Gastroesophageal sphincter (tissue), 4 donors: Measurements from ENCODE around the gene RFX8. TPM values are rescaled to one million over a fixed set of nuclear protein-coding genes. Genes with fewer than 3 reads are reported as not detected.

Experiments
- ATAC-seq: fragments of 150-250 bp; one replicate; pipeline ENCODE4 v1.9.1; 2016; ENCODE audit warnings: mild to moderate bottlenecking, moderate library complexity
- H3K27ac ChIP-seq, 4 donors: fragments of 200-600 bp; sonication (generic) in 3 of 4; 1 replicate in 3 of 4; 2 replicates in 1 of 4; pipeline ENCODE4 v1.5.1; 2016 to 2019
- H3K27me3 ChIP-seq: fragments of 200-600 bp; sonication (generic); one replicate; pipeline ENCODE4 v1.5.1; 2019
- H3K36me3 ChIP-seq, 2 donors: fragments of 200-600 bp; sonication (generic); one replicate each; pipeline ENCODE4 v1.5.1; 2019; ENCODE audit warnings: control low read depth in 1 of 2
- H3K4me1 ChIP-seq, 3 donors: fragments of 200-600 bp; sonication (generic); 1 replicate in 2 of 3; 2 replicates in 1 of 3; pipeline ENCODE4 v1.5.1; 2016 to 2019; ENCODE audit warnings: control low read depth in 2 of 3
- H3K4me3 ChIP-seq, 2 donors: fragments of 200-600 bp; sonication (generic); one replicate each; pipeline ENCODE4 v1.5.1; 2019; ENCODE audit warnings: mild to moderate bottlenecking in 1 of 2, moderate library complexity in 1 of 2
- H3K9me3 ChIP-seq, 3 donors: fragments of 200-600 bp; sonication (generic); one replicate each; pipeline ENCODE4 v1.5.1; 2017 to 2019; ENCODE audit warnings: control low read depth in 2 of 3
- CTCF ChIP-seq, 4 experiments: fragments of 200-600 bp in 2 of 4; fragments of 450-650 bp in 2 of 4; sonication (generic) in 1 of 4; IDR thresholded peaks; one replicate each; pipeline ENCODE4 v1.5.1; 2017 to 2019; ENCODE audit warnings: antibody characterized with exemption in 4 of 4, mild to moderate bottlenecking in 2 of 4, moderate library complexity in 2 of 4
- EP300 ChIP-seq: sonication (generic); formaldehyde crosslinking; IDR thresholded peaks from one replicate; pipeline ENCODE4 v1.6.1; 2017; ENCODE audit warnings: antibody characterized with exemption, mild to moderate bottlenecking
- POLR2A ChIP-seq, 2 donors: fragments of 450-650 bp; IDR thresholded peaks; one replicate each; pipeline ENCODE4 v1.6.1; 2017; ENCODE audit warnings: antibody characterized with exemption in 2 of 2, mild to moderate bottlenecking in 2 of 2, moderate library complexity in 1 of 2
- POLR2AphosphoS5 ChIP-seq: sonication (generic); formaldehyde crosslinking; IDR thresholded peaks from one replicate; pipeline ENCODE4 v1.6.1; 2017; ENCODE audit warnings: antibody characterized with exemption
- WGBS, 2 donors: methylation state at CpG; one replicate each; pipeline ENCODE4 v1.1.5; 2018; ENCODE audit warnings: low coverage in 1 of 2; 5-methylcytosine and 5-hydroxymethylcytosine counted together
- total RNA-seq, 4 donors: library from RNA; depleted of rRNA; stranded (reverse); fragments of >200 nt; gene quantifications; one replicate each; pipeline ENCODE4 v1.1.0, GENCODE V29; 2016

RFX8 gene
- total RNA-seq, 4 donors from 2014 or later, result 0.54 TPM; not detected in 3

GRCh38 chr2:101382442-101382841 is 92.5 kb downstream of the RFX8 start:
- WGBS, 2 donors, result 67 to 87% methylated on average over 1 to 2 of the region's 2 CpGs
- Histone ChIP-seq H3K27me3 (peaks cover 59% of the 10 kb centered on the region), H3K9me3 (no peaks in the 10 kb centered on the region), H3K36me3 (no peaks in the 10 kb centered on the region), H3K4me1 (peaks cover 0 to 13% (median 3%) of the 10 kb centered on the region in 3 donors), H3K4me3 (no peak overlapping the region), H3K27ac (no peak overlapping the region)
- ATAC-seq, result no peak
- TF ChIP-seq POLR2AphosphoS5 (no peak), EP300 (no peak), POLR2A (IDR thresholded peaks at IDR 0.05) (no peak), CTCF (IDR thresholded peaks at IDR 0.05) (no peak)

- TF ChIP-seq EP300, result no peak
- no peak for TF ChIP-seq POLR2A (IDR thresholded peaks at IDR 0.05)
- no peak for TF ChIP-seq CTCF (IDR thresholded peaks at IDR 0.05)
- TF ChIP-seq POLR2AphosphoS5, result no peak
- Histone ChIP-seq H3K27ac (no peak overlapping the region), H3K4me3 (no peak overlapping the region), H3K9me3 (no peaks in the 10 kb centered on the region), H3K4me1 (no peaks in the 10 kb centered on the region), H3K36me3 (no peaks in the 10 kb centered on the region), H3K27me3 (peaks cover 38% of the 10 kb centered on the region)
- peak; percentile 74 for ATAC-seq
- WGBS, 2 donors, result 67% methylated on average over 1 of the region's 11 CpGs; no CpG with 5 or more reads in 1 of the 2 donors
These were observed 94.5 kb downstream of the RFX8 start for GRCh38 chr2:101380376-101380775.

GRCh38 chr2:101379091-101379490 is 95.8 kb downstream of the RFX8 start:
- no peaks in the 10 kb centered on the region for H3K4me1 ChIP-seq
- H3K36me3 ChIP-seq, result no peaks in the 10 kb centered on the region
- H3K27ac ChIP-seq, result no peak overlapping the region
- no peaks in the 10 kb centered on the region for H3K9me3 ChIP-seq
- H3K4me3 ChIP-seq, result no peak overlapping the region
- H3K27me3 ChIP-seq, result peaks cover 27% of the 10 kb centered on the region
- TF ChIP-seq CTCF (IDR thresholded peaks at IDR 0.05) (no peak), POLR2A (IDR thresholded peaks at IDR 0.05) (no peak), POLR2AphosphoS5 (no peak), EP300 (no peak)
- no peak for ATAC-seq
- 44 to 77% methylated on average over 1 to 2 of the region's 2 CpGs for WGBS, 2 donors

- 59% methylated on average over 6 of the region's 9 CpGs; no CpG with 5 or more reads in 1 of the 2 donors for WGBS, 2 donors
- Histone ChIP-seq H3K27me3 (no peaks in the 10 kb centered on the region), H3K4me3 (no peak overlapping the region), H3K9me3 (no peaks in the 10 kb centered on the region), H3K27ac (no peak overlapping the region), H3K4me1 (no peaks in the 10 kb centered on the region), H3K36me3 (no peaks in the 10 kb centered on the region)
- ATAC-seq, result no peak
- TF ChIP-seq EP300, result no peak
- no peak for TF ChIP-seq POLR2A (IDR thresholded peaks at IDR 0.05)
- TF ChIP-seq POLR2AphosphoS5, result no peak
- TF ChIP-seq CTCF (IDR thresholded peaks at IDR 0.05), result no peak
These were observed 99.3 kb downstream of the RFX8 start for GRCh38 chr2:101375653-101376052.

GRCh38 chr2:101374821-101375561 is 99.9 kb downstream of the RFX8 start:
- H3K4me1 ChIP-seq, result no peaks in the 10 kb centered on the region
- no peaks in the 10 kb centered on the region for H3K9me3 ChIP-seq
- TF ChIP-seq CTCF (IDR thresholded peaks at IDR 0.05) (no peak), POLR2A (IDR thresholded peaks at IDR 0.05) (no peak), POLR2AphosphoS5 (no peak), EP300 (no peak)
- H3K36me3 ChIP-seq, result no peaks in the 10 kb centered on the region
- H3K4me3 ChIP-seq, result no peak overlapping the region
- H3K27me3 ChIP-seq, result no peaks in the 10 kb centered on the region
- ATAC-seq, result no peak
- 80 to 93% methylated on average over 2 to 5 of the region's 7 CpGs for WGBS, 2 donors
- no peak overlapping the region for H3K27ac ChIP-seq
